Epithelial cell of proximal tubule (primary cell): ENCODE results near the gene IP6K3. TPM values are rescaled to one million over a fixed set of nuclear protein-coding genes. Genes with fewer than 3 reads are reported as not detected.

ENCODE experiments used
- DNase-seq: peaks from one replicate; pipeline ENCODE4 v3.0.0-alpha.2; 2011; ENCODE audit warnings: low read depth
- H3K4me3 ChIP-seq: 2 replicates; pipeline ENCODE4 v1.5.1; 2011; ENCODE audit warnings: low read depth, mild to moderate bottlenecking, low read length
- CTCF ChIP-seq: conservative IDR thresholded peaks from 2 replicates; pipeline ENCODE4 v1.5.1; 2012; ENCODE audit warnings: low read depth, mild to moderate bottlenecking, low read length
- total RNA-seq: library from RNA; depleted of rRNA; stranded (reverse); fragments of >200 nt; gene quantifications from 2 replicates; pipeline ENCODE4 v1.2.3, GENCODE V29; 2015

The IP6K3 gene
- total RNA-seq, 1 donor from 2014 or later: 0.40 TPM

GRCh38 chr6:33671744-33672072 lies 75.0 kb downstream of the IP6K3 start:
- H3K4me3 ChIP-seq: no peak overlapping the region
- no peak for TF ChIP-seq CTCF
- DNase-seq: no peak

Other genes starting within 250 kb of the IP6K3 start
- 17.9 and 18.6 TPM in 2 replicates for gene BAK1, start 166.6 kb downstream of the IP6K3 start, total RNA-seq
- 69.3 and 74.4 TPM in 2 replicates for gene ITPR3, start 125.6 kb downstream of the IP6K3 start, total RNA-seq
- 20.3 and 51.0 TPM in 2 replicates for gene UQCC2, start 35.2 kb downstream of the IP6K3 start, total RNA-seq
- 42.0 and 48.3 TPM in 2 replicates for gene LEMD2, start 42.2 kb upstream of the IP6K3 start, total RNA-seq
- gene MLN, start 57.1 kb upstream of the IP6K3 start, total RNA-seq: not detected in 2 replicates